Measurements from ENCODE around the gene LHFPL5.

LHFPL5 gene

DNA sequence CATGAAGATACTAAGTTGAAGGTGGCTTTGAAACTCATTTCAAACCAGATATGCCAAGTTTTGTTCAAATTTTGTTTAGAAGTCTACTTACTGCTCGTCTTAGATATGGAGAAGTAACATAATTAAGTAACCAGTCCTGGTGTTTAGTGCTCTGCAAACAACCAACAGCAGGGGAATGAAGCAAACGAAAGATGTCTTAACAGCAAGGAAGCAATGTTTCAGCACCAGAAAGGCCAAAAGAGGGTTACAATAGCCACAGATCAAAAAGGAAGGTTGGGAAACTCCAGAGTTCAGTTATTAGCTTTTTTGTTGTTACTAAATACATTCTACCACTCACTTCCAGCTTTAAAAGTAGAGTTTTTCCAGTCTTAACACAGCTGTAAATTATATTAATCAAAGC is 45.1 kb downstream of the LHFPL5 start:
- no peaks in the 10 kb centered on the region for H3K27me3 ChIP-seq (ENCODE audit: control insufficient read depth, insufficient read depth, low read length)
- peaks cover 11% of the 10 kb centered on the region; the same call in 1 of the 2 replicates for H3K36me3 ChIP-seq (ENCODE audit: control insufficient read depth, insufficient read depth, low read length)
- no peak overlapping the region for H3K4me3 ChIP-seq (ENCODE audit: low read length)
- H3K9me3 ChIP-seq (ENCODE audit: control insufficient read depth, insufficient read depth, low read length), result no peaks in the 10 kb centered on the region
- no peak overlapping the region for H3K27ac ChIP-seq (ENCODE audit: low read length)
- DNase-seq (ENCODE audit: low read depth, low spot score), result no peak
- no CpG with 5 or more reads among the region's 2 CpGs for WGBS (ENCODE audit: insufficient coverage, insufficient read length)
- no peaks in the 10 kb centered on the region for H3K4me1 ChIP-seq (ENCODE audit: control insufficient read depth, insufficient read depth, low read length)

DNA sequence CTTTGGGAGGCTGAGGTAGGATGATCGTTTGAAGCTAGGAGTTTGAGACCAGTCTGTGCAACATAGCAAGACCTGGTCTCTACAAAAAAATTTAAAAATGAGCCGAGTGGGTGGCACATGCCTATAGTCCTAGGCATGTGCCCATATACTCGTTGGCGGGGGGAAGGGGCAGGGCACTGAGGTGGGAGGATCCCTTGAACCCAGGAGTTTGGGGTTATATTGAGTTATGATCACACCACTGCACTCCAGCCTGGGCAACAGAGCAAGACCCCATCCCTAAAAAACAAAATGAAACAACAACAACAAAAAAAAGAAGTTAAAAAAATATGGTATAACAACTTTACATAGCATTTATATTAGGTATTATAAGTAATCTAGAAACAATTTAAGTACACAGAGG is 47.8 kb downstream of the LHFPL5 start:
- no peaks in the 10 kb centered on the region for H3K9me3 ChIP-seq (ENCODE audit: control insufficient read depth, insufficient read depth, low read length)
- no peak overlapping the region for H3K4me3 ChIP-seq (ENCODE audit: low read length)
- H3K4me1 ChIP-seq (ENCODE audit: control insufficient read depth, insufficient read depth, low read length), result no peaks in the 10 kb centered on the region
- DNase-seq (ENCODE audit: low read depth, low spot score), result no peak
- no CpG with 5 or more reads among the region's 4 CpGs for WGBS (ENCODE audit: insufficient coverage, insufficient read length)
- H3K27me3 ChIP-seq (ENCODE audit: control insufficient read depth, insufficient read depth, low read length), result no peaks in the 10 kb centered on the region
- peaks cover 16% of the 10 kb centered on the region; the same call in 1 of the 2 replicates for H3K36me3 ChIP-seq (ENCODE audit: control insufficient read depth, insufficient read depth, low read length)
- no peak overlapping the region for H3K27ac ChIP-seq (ENCODE audit: low read length)

DNA sequence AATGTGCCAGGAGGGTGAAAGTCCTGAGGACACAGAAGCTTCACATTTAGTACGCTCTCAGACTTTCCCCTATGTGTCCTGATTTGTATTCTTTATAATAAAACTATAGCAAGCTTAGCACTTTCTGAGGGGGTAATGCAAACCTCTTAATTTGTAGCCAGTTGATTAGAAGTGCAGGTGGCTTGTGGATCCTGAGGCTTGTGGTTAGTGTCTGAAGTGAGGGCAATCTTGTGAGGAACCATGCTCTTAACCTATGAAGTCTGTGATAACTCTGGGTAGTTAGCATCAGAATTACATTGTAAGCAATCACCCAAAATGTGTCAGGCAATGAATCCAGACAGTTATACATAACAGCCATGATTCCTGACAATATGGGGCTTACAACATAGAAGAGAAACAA is 51.1 kb downstream of the LHFPL5 start:
- Histone ChIP-seq H3K4me1 (ENCODE audit: control insufficient read depth, insufficient read depth, low read length) (no peaks in the 10 kb centered on the region), H3K27ac (ENCODE audit: low read length) (no peak overlapping the region), H3K4me3 (ENCODE audit: low read length) (no peak overlapping the region), H3K9me3 (ENCODE audit: control insufficient read depth, insufficient read depth, low read length) (no peaks in the 10 kb centered on the region), H3K36me3 (ENCODE audit: control insufficient read depth, insufficient read depth, low read length) (peaks cover 13% of the 10 kb centered on the region; the same call in 1 of the 2 replicates), H3K27me3 (ENCODE audit: control insufficient read depth, insufficient read depth, low read length) (no peaks in the 10 kb centered on the region)
- no CpG with 5 or more reads among the region's 1 CpG for WGBS (ENCODE audit: insufficient coverage, insufficient read length)
- no peak for DNase-seq (ENCODE audit: low read depth, low spot score)

DNA sequence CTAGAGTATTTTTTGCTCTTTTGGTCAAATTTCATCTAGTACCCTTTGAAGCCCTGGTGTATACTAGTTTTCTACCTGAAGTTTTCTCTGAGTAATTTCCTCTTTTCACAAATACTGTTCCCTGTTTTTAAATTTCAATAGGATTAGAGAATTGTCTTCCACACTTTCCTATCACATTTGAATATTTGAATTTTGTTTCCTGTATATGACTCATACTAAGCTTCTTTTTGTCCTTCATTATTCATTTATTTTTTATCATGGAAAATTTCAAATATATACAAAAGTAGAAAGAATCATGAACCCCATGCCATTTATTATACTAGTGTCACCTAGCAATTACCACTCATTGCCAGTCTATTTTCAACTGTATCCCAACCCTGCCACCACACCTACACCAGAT is 52.7 kb downstream of the LHFPL5 start:
- Histone ChIP-seq H3K36me3 (ENCODE audit: control insufficient read depth, insufficient read depth, low read length) (peaks cover 11% of the 10 kb centered on the region; the same call in 1 of the 2 replicates), H3K27me3 (ENCODE audit: control insufficient read depth, insufficient read depth, low read length) (no peaks in the 10 kb centered on the region), H3K4me3 (ENCODE audit: low read length) (no peak overlapping the region), H3K27ac (ENCODE audit: low read length) (no peak overlapping the region), H3K9me3 (ENCODE audit: control insufficient read depth, insufficient read depth, low read length) (no peaks in the 10 kb centered on the region), H3K4me1 (ENCODE audit: control insufficient read depth, insufficient read depth, low read length) (no peaks in the 10 kb centered on the region)
- DNase-seq (ENCODE audit: low read depth, low spot score), result no peak

DNA sequence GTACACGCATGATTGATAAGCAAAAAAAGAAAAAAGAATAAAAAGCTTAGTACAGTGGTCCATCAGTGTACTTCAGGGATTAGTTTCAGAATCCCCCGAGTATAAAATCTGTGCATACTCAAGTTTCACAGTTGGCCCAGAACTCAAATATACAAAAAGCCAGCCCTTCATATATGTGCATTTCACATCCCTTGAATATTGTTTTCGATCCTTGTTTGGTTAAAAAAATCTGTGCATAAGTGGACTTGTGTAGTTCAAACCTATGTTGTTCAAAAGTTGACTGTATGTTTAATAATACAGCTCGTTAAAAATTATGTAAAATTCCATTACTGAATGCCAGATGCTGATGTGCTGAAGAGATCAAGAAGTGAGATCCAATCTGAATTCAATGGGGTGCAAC is 54.2 kb downstream of the LHFPL5 start:
- no CpG with 5 or more reads among the region's 4 CpGs for WGBS (ENCODE audit: insufficient coverage, insufficient read length)
- Histone ChIP-seq H3K27me3 (ENCODE audit: control insufficient read depth, insufficient read depth, low read length) (no peaks in the 10 kb centered on the region), H3K4me1 (ENCODE audit: control insufficient read depth, insufficient read depth, low read length) (no peaks in the 10 kb centered on the region), H3K27ac (ENCODE audit: low read length) (no peak overlapping the region), H3K9me3 (ENCODE audit: control insufficient read depth, insufficient read depth, low read length) (no peaks in the 10 kb centered on the region), H3K4me3 (ENCODE audit: low read length) (no peak overlapping the region), H3K36me3 (ENCODE audit: control insufficient read depth, insufficient read depth, low read length) (peaks cover 9% of the 10 kb centered on the region; the same call in 1 of the 2 replicates)
- no peak for DNase-seq (ENCODE audit: low read depth, low spot score)

Measured in iPS DF 6.9 (cell line).